Common myeloid progenitor, CD34-positive (primary cell): ENCODE results near the gene FOXJ3.

ENCODE experiments used
- CTCF ChIA-PET: fragments of 350-600 bp; sonication (Branson Sonifier 250); formaldehyde crosslinking; loops from one replicate; lab custom pipeline; 2021; ENCODE audit warnings: antibody characterized with exemption; lab: Charles Lee
- POLR2A ChIA-PET: fragments of 350-600 bp; sonication (Branson Sonifier 250); formaldehyde crosslinking; loops from one replicate; lab custom pipeline; 2021; ENCODE audit warnings: antibody characterized with exemption; lab: Charles Lee
- DNase-seq, 3 donors: peaks; one replicate each; pipeline versions ENCODE4 v3.0.0 to v3.0.0-alpha.2; 2013
- H3K27ac ChIP-seq, 2 experiments: 1 replicate in 1 of 2; 2 replicates in 1 of 2; pipeline ENCODE4 v1.7.0; 2013; ENCODE audit warnings: inconsistent platforms in 2 of 2, low read length in 2 of 2, mild to moderate bottlenecking in 2 of 2, low read depth in 1 of 2, moderate library complexity in 1 of 2; ENCODE audit not compliant: severe bottlenecking in 2 of 2, insufficient read depth in 1 of 2, poor library complexity in 1 of 2
- H3K27me3 ChIP-seq, 5 experiments: replicated peaks in 2 of 5; 1 replicate in 3 of 5; 2 replicates in 2 of 5; pipeline versions ENCODE4 v1.6.1 to v1.7.0; 2013; ENCODE audit warnings: low read length in 4 of 5, mild to moderate bottlenecking in 2 of 5, moderate library complexity in 2 of 5, inconsistent platforms in 1 of 5; ENCODE audit not compliant: insufficient read depth in 5 of 5, control insufficient read depth in 4 of 5
- H3K36me3 ChIP-seq, 4 experiments: 1 replicate in 2 of 4; 2 replicates in 2 of 4; pipeline versions ENCODE4 v1.6.1 to v1.7.0; 2013; ENCODE audit warnings: low read length in 3 of 4, control low read depth in 1 of 4, mild to moderate bottlenecking in 1 of 4; ENCODE audit not compliant: control insufficient read depth in 4 of 4, insufficient read depth in 4 of 4
- H3K4me1 ChIP-seq, 4 experiments: 1 replicate in 3 of 4; 2 replicates in 1 of 4; pipeline versions ENCODE4 v1.6.1 to v1.7.1; 2013; ENCODE audit warnings: low read length in 3 of 4, mild to moderate bottlenecking in 3 of 4, control low read depth in 1 of 4, inconsistent platforms in 1 of 4, moderate library complexity in 1 of 4; ENCODE audit not compliant: control insufficient read depth in 4 of 4, insufficient read depth in 4 of 4; ENCODE audit errors: control extremely low read depth in 1 of 4
- H3K4me3 ChIP-seq, 7 experiments: 1 replicate in 4 of 7; 2 replicates in 3 of 7; pipeline versions ENCODE4 v1.5.1 to v1.7.0; 2013; ENCODE audit warnings: mild to moderate bottlenecking in 7 of 7, low read length in 6 of 7, moderate library complexity in 6 of 7, inconsistent platforms in 2 of 7, low read depth in 2 of 7, control low read depth in 1 of 7; ENCODE audit not compliant: insufficient read depth in 4 of 7, control insufficient read depth in 1 of 7; ENCODE audit errors: extremely low read depth in 1 of 7
- H3K9me3 ChIP-seq, 5 experiments: 1 replicate in 4 of 5; 2 replicates in 1 of 5; pipeline versions ENCODE4 v1.6.1 to v1.7.1; 2013; ENCODE audit warnings: low read length in 4 of 5, mild to moderate bottlenecking in 2 of 5, inconsistent platforms in 1 of 5, low read depth in 1 of 5, moderate library complexity in 1 of 5; ENCODE audit not compliant: control insufficient read depth in 4 of 5, insufficient read depth in 2 of 5; ENCODE audit errors: control extremely low read depth in 1 of 5
- WGBS: methylation state at CpG from one replicate; pipeline ENCODE4 v1.1.5; 2013; ENCODE audit not compliant: insufficient coverage; 5-methylcytosine and 5-hydroxymethylcytosine counted together

FOXJ3 gene

GRCh38 chr1:42154685-42155084, 180.3 kb downstream of the FOXJ3 start:
- no peak for DNase-seq
- H3K27me3 ChIP-seq = no peaks in the 10 kb centered on the region
- POLR2A ChIA-PET = no interaction called here
- H3K36me3 ChIP-seq = no peaks in the 10 kb centered on the region
- CTCF ChIA-PET = interaction anchor here (0.6 kb wide), 1 partner anchor 18 kb away, joined by 3 read pairs; no protein-coding TSS in a partner anchor
- WGBS = 98% methylated on average over 12 of the region's 13 CpGs
- H3K4me3 ChIP-seq = no peak overlapping the region
- peaks cover 0 to 5% (median 0%) of the 10 kb centered on the region in 4 experiments for H3K4me1 ChIP-seq
- H3K27ac ChIP-seq = no peak overlapping the region
- H3K9me3 ChIP-seq = no peaks in the 10 kb centered on the region

GRCh38 chr1:42153624-42154023, 181.4 kb downstream of the FOXJ3 start:
- Histone ChIP-seq H3K27ac (no peak overlapping the region), H3K36me3 (no peaks in the 10 kb centered on the region), H3K27me3 (no peaks in the 10 kb centered on the region), H3K4me1 (peaks cover 0 to 5% (median 0%) of the 10 kb centered on the region in 4 experiments), H3K9me3 (no peaks in the 10 kb centered on the region), H3K4me3 (no peak overlapping the region)
- 100% methylated on average over 2 of the region's 6 CpGs for WGBS
- ChIA-PET POLR2A (no interaction called here), CTCF (interaction anchor here (1.0 to 1.6 kb wide), 2 partner anchors 18 to 20 kb away, joined by 3 to 4 read pairs; no protein-coding TSS in a partner anchor)
- no peak for DNase-seq

GRCh38 chr1:42152907-42153600, 182.0 kb downstream of the FOXJ3 start, which contains the start of gene GUCA2B:
Gene GUCA2B, plus strand, starts transcription at chr1:42153410. Its CDS starts 41 bp downstream, at chr1:42153451.
- WGBS = 94% methylated on average over 9 of the region's 12 CpGs
- H3K9me3 ChIP-seq = no peaks in the 10 kb centered on the region
- H3K4me3 ChIP-seq = no peak within 1 kb of the TSS
- H3K36me3 ChIP-seq = no peaks in the 10 kb centered on the region
- no peak for DNase-seq
- H3K27ac ChIP-seq = no peak within 1 kb of the TSS
- ChIA-PET CTCF (interaction anchor here (1.0 to 1.6 kb wide), 2 partner anchors 18 to 20 kb away, joined by 3 to 4 read pairs; no protein-coding TSS in a partner anchor), POLR2A (no interaction called here)
- no peaks in the 10 kb centered on the region for H3K27me3 ChIP-seq
- peaks cover 0 to 5% (median 0%) of the 10 kb centered on the region in 4 experiments for H3K4me1 ChIP-seq

- Histone ChIP-seq H3K36me3 (no peaks in the 10 kb centered on the region), H3K27me3 (no peaks in the 10 kb centered on the region), H3K9me3 (no peaks in the 10 kb centered on the region), H3K27ac (no peak overlapping the region), H3K4me3 (no peak overlapping the region), H3K4me1 (peaks cover 0 to under 1% (median under 1%) of the 10 kb centered on the region in 4 experiments)
- DNase-seq = no peak
- ChIA-PET CTCF (interaction anchor here (0.9 to 2.1 kb wide), 5 partner anchors 8 to 22 kb away, joined by 3 to 11 read pairs (median 4); no protein-coding TSS in a partner anchor), POLR2A (no interaction called here)
- WGBS = 84% methylated on average over 3 of the region's 3 CpGs
These were observed 182.9 kb downstream of the FOXJ3 start for GRCh38 chr1:42152119-42152518.

- H3K4me3 ChIP-seq = no peak overlapping the region
- ChIA-PET CTCF (interaction anchor here (1.5 to 2.1 kb wide), 4 partner anchors 13 to 599 kb away, joined by 3 to 11 read pairs (median 4); no protein-coding TSS in a partner anchor), POLR2A (no interaction called here)
- H3K27me3 ChIP-seq = no peaks in the 10 kb centered on the region
- no peaks in the 10 kb centered on the region for H3K36me3 ChIP-seq
- H3K9me3 ChIP-seq = no peaks in the 10 kb centered on the region
- H3K4me1 ChIP-seq = peaks cover 0 to 15% (median 13%) of the 10 kb centered on the region in 4 experiments
- WGBS = 80% methylated on average over 1 of the region's 5 CpGs
- DNase-seq = no peak
- no peak overlapping the region for H3K27ac ChIP-seq
These were observed 184.4 kb downstream of the FOXJ3 start for GRCh38 chr1:42150651-42151050.

GRCh38 chr1:42148166-42148565, 186.9 kb downstream of the FOXJ3 start:
- no peak overlapping the region for H3K4me3 ChIP-seq
- no peak for DNase-seq
- H3K27ac ChIP-seq = no peak overlapping the region
- H3K27me3 ChIP-seq = no peaks in the 10 kb centered on the region
- POLR2A ChIA-PET = no interaction called here
- no peaks in the 10 kb centered on the region for H3K9me3 ChIP-seq
- H3K36me3 ChIP-seq = no peaks in the 10 kb centered on the region
- CTCF ChIA-PET = interaction anchor here (1.0 to 2.4 kb wide), 4 partner anchors 8 to 25 kb away, joined by 3 to 13 read pairs (median 4); no protein-coding TSS in a partner anchor
- H3K4me1 ChIP-seq = peaks cover under 1 to 38% (median 36%) of the 10 kb centered on the region in 4 experiments
- no CpG with 5 or more reads among the region's 1 CpG for WGBS
